OCI-LY3 (cell line): ENCODE measurements around the gene KLRK1.
"Not testable (repeated sequence)": the region's sequence is repeated elsewhere in the genome, so short reads cannot be mapped to it uniquely, and the experiment has no call there.

Experiments
- H2AFZ ChIP-seq: fragments of 200-600, 300-600 bp; shearing (Covaris generic); 2 replicates; pipeline ENCODE4 v1.6.0; 2014; ENCODE audit warnings: antibody characterized with exemption, low read depth, low read length
- H3K27ac ChIP-seq: fragments of 200-600, 300-600 bp; sonication (generic); 2 replicates; pipeline ENCODE4 v1.5.1; 2014; ENCODE audit warnings: mild to moderate bottlenecking, low read length, moderate library complexity, mixed read lengths
- H3K27me3 ChIP-seq: fragments of 200-600, 300-600 bp; sonication (generic); 2 replicates; pipeline ENCODE4 v1.6.1; 2014; ENCODE audit warnings: low read depth, low read length, mixed read lengths
- H3K36me3 ChIP-seq: fragments of 200-600, 300-600 bp; sonication (generic); replicated peaks from 2 replicates; pipeline ENCODE3; 2014; ENCODE audit warnings: low read depth, low read length, mixed read lengths
- H3K4me1 ChIP-seq: fragments of 300-600, 200-600 bp; sonication (generic); 2 replicates; pipeline ENCODE4 v1.6.1; 2014; ENCODE audit warnings: low read length, mixed read lengths
- H3K4me2 ChIP-seq: fragments of 200-600, 300-600 bp; sonication (generic); 2 replicates; pipeline ENCODE4 v1.6.1; 2014; ENCODE audit warnings: low read length, mixed read lengths
- H3K4me3 ChIP-seq: fragments of 300-600, 200-600 bp; sonication (generic); 2 replicates; pipeline ENCODE4 v1.5.1; 2014; ENCODE audit warnings: antibody characterized with exemption, mild to moderate bottlenecking, low read length, moderate library complexity
- H3K79me2 ChIP-seq: fragments of 300-600, 200-600 bp; shearing (Covaris generic); 2 replicates; pipeline ENCODE4 v1.6.1; 2014; ENCODE audit warnings: mild to moderate bottlenecking, low read length, mixed read lengths
- H3K9ac ChIP-seq: fragments of 300-600, 200-600 bp; shearing (Covaris generic); 2 replicates; pipeline ENCODE4 v1.6.0; 2014; ENCODE audit warnings: mild to moderate bottlenecking, low read length, moderate library complexity
- H3K9me3 ChIP-seq: fragments of 200-600, 300-600 bp; shearing (Covaris generic); 2 replicates; pipeline ENCODE4 v1.6.1; 2014; ENCODE audit warnings: low read length, mixed read lengths; ENCODE audit not compliant: insufficient read depth
- H4K20me1 ChIP-seq: fragments of 200-600, 300-600 bp; sonication (generic); 2 replicates; pipeline ENCODE4 v1.6.1; 2016; ENCODE audit warnings: low read length, mixed read lengths; ENCODE audit not compliant: insufficient read depth
- EZH2phosphoT487 ChIP-seq: fragments of 200-600 bp; shearing (Covaris generic); IDR thresholded peaks from 2 replicates; pipeline ENCODE4 v1.6.1; 2018; ENCODE audit warnings: antibody characterized with exemption, mixed run types, low read depth
- TF ChIP-seq, protein P1 (sequence below): fragments of 200-600, 300-600 bp; sonication (generic); IDR thresholded peaks from 2 replicates; pipeline ENCODE4 v1.5.1; 2014; ENCODE audit warnings: antibody characterized with exemption, low read length, low read depth

KLRK1 gene

DNA sequence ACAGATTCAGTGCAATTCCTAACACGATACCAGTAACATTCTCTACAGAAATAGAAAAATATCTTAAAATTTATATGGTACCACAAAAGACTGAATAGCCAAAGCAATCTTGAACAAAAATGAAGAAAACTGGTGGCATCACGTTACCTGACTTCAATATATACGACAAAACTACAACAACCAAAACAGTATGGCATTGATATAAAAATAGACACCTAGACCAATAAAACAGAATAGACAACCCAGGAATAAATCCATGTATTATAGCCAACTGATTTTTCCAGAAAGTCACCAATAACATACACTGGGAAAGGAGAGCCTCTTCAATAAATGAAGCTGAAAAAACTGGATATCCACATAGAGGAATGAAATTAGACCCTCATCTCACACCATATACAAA lies 5.7 kb downstream of the KLRK1 start:
- Histone ChIP-seq H3K9ac (no peak overlapping the region), H3K79me2 (no peaks in the 10 kb centered on the region), H3K9me3 (no peaks in the 10 kb centered on the region), H3K4me2 (no peak overlapping the region), H3K27ac (no peak overlapping the region), H2AFZ (no peak overlapping the region), H4K20me1 (no peaks in the 10 kb centered on the region), H3K4me3 (no peak overlapping the region), H3K27me3 (no peaks in the 10 kb centered on the region), H3K4me1 (no peaks in the 10 kb centered on the region), H3K36me3 (no peaks in the 10 kb centered on the region)
- no peak for TF ChIP-seq EZH2phosphoT487
- TF ChIP-seq, protein P1, sequence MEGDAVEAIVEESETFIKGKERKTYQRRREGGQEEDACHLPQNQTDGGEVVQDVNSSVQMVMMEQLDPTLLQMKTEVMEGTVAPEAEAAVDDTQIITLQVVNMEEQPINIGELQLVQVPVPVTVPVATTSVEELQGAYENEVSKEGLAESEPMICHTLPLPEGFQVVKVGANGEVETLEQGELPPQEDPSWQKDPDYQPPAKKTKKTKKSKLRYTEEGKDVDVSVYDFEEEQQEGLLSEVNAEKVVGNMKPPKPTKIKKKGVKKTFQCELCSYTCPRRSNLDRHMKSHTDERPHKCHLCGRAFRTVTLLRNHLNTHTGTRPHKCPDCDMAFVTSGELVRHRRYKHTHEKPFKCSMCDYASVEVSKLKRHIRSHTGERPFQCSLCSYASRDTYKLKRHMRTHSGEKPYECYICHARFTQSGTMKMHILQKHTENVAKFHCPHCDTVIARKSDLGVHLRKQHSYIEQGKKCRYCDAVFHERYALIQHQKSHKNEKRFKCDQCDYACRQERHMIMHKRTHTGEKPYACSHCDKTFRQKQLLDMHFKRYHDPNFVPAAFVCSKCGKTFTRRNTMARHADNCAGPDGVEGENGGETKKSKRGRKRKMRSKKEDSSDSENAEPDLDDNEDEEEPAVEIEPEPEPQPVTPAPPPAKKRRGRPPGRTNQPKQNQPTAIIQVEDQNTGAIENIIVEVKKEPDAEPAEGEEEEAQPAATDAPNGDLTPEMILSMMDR = no peak

DNA sequence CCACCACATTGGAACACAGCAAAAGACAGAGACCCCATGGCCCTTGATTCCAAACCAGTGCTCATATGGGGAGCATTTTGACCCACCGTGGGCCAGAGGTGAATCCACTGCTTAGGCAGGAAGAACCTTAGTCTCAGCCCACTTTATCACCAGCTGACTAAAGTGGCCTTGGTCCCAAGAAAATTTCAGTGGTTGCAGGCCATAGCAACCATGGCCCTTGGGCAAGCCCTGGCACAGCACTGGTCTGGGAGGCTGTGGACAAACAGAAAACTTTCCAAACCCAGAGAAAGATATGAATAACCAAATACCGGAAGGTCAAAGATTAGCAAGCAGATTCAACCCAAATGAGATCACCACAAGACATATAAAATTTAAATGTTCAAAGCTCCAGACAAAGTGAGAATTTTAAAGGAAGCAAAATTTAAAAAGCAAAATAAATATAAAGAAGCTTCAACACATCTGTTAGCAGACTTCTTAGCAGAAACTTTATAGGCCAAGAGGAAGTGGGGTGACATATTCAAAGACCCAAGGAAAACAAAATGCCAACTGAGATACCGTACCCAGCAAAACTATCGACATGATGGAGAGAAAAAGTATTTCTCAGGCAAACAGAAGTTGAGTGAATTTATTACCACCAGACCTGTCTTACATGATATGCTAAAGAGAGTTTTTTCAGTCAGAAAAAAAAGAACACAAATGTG lies 7.8 kb downstream of the KLRK1 start:
- H3K4me3 ChIP-seq = no peak overlapping the region
- H3K36me3 ChIP-seq = no peaks in the 10 kb centered on the region
- no peaks in the 10 kb centered on the region for H3K79me2 ChIP-seq
- no peak overlapping the region for H3K9ac ChIP-seq
- TF ChIP-seq EZH2phosphoT487 = no peak
- TF ChIP-seq, protein P1 = no peak
- no peak overlapping the region for H2AFZ ChIP-seq
- no peaks in the 10 kb centered on the region for H3K4me1 ChIP-seq
- H3K27ac ChIP-seq = no peak overlapping the region
- H3K27me3 ChIP-seq = no peaks in the 10 kb centered on the region
- H3K9me3 ChIP-seq = no peaks in the 10 kb centered on the region
- no peaks in the 10 kb centered on the region for H4K20me1 ChIP-seq
- H3K4me2 ChIP-seq = no peak overlapping the region

DNA sequence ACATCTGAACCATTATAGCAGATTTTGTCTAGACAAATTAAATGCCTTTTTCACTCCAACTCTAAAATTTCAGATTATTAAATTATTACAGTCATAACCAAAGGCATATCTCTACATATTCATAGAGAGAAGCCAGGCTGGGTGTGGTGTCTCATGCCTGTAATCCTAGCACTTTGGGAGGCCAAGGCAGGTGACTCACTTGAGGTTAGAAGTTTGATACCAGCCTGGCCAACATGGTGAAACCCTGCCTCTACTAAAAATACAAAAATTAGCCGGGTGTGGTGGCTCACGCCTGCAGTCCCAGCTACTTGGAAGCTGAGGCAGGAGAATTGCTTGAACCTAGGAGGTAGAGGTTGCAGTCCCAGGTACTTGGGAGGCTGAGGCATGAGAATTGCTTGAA lies 11.1 kb downstream of the KLRK1 start:
- not testable (repeated sequence) for H3K79me2 ChIP-seq, H3K36me3 ChIP-seq, H3K27ac ChIP-seq, H3K4me3 ChIP-seq, H3K9me3 ChIP-seq, H3K27me3 ChIP-seq, H3K9ac ChIP-seq, H2AFZ ChIP-seq, H4K20me1 ChIP-seq, H3K4me2 ChIP-seq
- H3K4me1 ChIP-seq = peaks cover 10% of the 10 kb centered on the region; the same call in 1 of the 2 replicates

DNA sequence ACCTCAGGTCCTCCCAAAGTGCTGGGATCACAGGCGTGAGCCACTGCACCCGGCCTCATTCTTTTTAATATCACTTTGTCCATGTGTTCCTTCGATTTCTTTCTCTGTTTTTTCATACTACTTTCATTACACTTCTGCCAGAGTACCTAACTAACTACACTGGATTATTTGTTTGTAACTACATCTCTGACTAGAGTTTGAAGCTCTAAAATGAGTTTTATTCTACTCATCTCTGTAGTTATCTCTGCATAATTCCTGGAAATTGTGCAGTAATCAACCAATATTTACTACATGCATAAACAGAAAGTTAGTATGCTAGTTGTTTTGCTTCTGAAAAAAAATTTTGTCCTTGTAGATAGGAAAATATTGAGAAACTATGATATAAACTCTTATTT lies 15.2 kb downstream of the KLRK1 start:
- Histone ChIP-seq H3K27ac (no peak overlapping the region), H2AFZ (no peak overlapping the region), H3K9me3 (no peaks in the 10 kb centered on the region), H3K4me1 (peaks cover 24% of the 10 kb centered on the region; the same call in 1 of the 2 replicates), H3K79me2 (no peaks in the 10 kb centered on the region), H3K4me2 (no peak overlapping the region), H3K9ac (no peak overlapping the region), H3K4me3 (no peak overlapping the region), H3K27me3 (no peaks in the 10 kb centered on the region), H3K36me3 (no peaks in the 10 kb centered on the region), H4K20me1 (no peaks in the 10 kb centered on the region)
- TF ChIP-seq, protein P1 = no peak
- no peak for TF ChIP-seq EZH2phosphoT487
